Psoas muscle (tissue), 8 donors: ENCODE measurements around the gene BAHCC1. TPM values are rescaled to one million over a fixed set of nuclear protein-coding genes. Genes with fewer than 3 reads are reported as not detected.

Experiments used
- ATAC-seq, 4 donors: fragments of 200-7000 bp; cut with Tn5 transposase; one replicate each; pipeline ENCODE4 v1.9.1; 2020; ENCODE audit warnings: moderate library complexity in 3 of 4, mild to moderate bottlenecking in 2 of 4
- DNase-seq, 2 donors: peaks; one replicate each; pipeline ENCODE4 v3.0.0-alpha.2; 2020
- H3K27ac ChIP-seq: fragments of 200-600 bp; one replicate; pipeline ENCODE4 v1.8.0; 2022
- H3K27me3 ChIP-seq, 3 donors: fragments of 200-600 bp in 1 of 3; one replicate each; pipeline versions ENCODE4 v1.6.1 to v1.8.0; 2013 to 2022; ENCODE audit warnings: low read length in 2 of 3, mild to moderate bottlenecking in 2 of 3, moderate library complexity in 1 of 3; ENCODE audit not compliant: insufficient read depth in 3 of 3
- H3K36me3 ChIP-seq, 2 donors: fragments of 200-600 bp in 1 of 2; one replicate each; pipeline versions ENCODE4 v1.6.1 to v1.8.0; 2013 to 2022; ENCODE audit warnings: low read depth in 1 of 2, mild to moderate bottlenecking in 1 of 2, moderate library complexity in 1 of 2; ENCODE audit not compliant: insufficient read depth in 1 of 2
- H3K4me1 ChIP-seq: fragments of 200-600 bp; one replicate; pipeline ENCODE4 v1.8.0; 2022
- H3K4me3 ChIP-seq: fragments of 200-600 bp; one replicate; pipeline ENCODE4 v1.8.0; 2022; ENCODE audit warnings: mild to moderate bottlenecking
- H3K9me3 ChIP-seq: fragments of 200-600 bp; one replicate; pipeline ENCODE4 v1.8.0; 2022
- CTCF ChIP-seq: fragments of 200-600 bp; IDR thresholded peaks from one replicate; pipeline ENCODE4 v1.8.0; 2022; ENCODE audit warnings: antibody characterized with exemption
- WGBS, 3 donors: extraction: QIAGEN DNeasy Blood & Tissue Kit; methylation state at CpG; one replicate each; pipeline versions ENCODE4 v1.1.6 to v1.1.7; 2013; 5-methylcytosine and 5-hydroxymethylcytosine counted together
- intact Hi-C, 2 donors: fragments of 100-400 bp; cut with DNase I; formaldehyde crosslinking; loops; one replicate each; pipeline versions ENCODE4 v1.11.0 to v1.14.2; 2022
- polyA plus RNA-seq, 3 donors: library from polyadenylated mRNA; stranded (reverse); fragments of 200-250 nt; gene quantifications; one replicate each; pipeline ENCODE4 v1.2.3, GENCODE V29; 2013
- total RNA-seq, 4 donors: library from RNA; stranded (reverse); fragmentation: NEBNext Ultra II Directional in 2 of 4; extraction: Animal tissue kit (Norgen Biotek cat#: 25700) in 2 of 4; gene quantifications; one replicate each; pipeline versions ENCODE4 v1.2.1 to v1.2.4, GENCODE V29; 2021 to 2023
- donor health status: healthy with polysubstance abuse.
- donor health status: DM: no; HTN: no; CAD: no; lungs with moderate emphysema.
- donor health status: Bipolar disorder and iron deficiency.
- donor health status: healthy.
- donor health status: DM: yes; HTN: yes; CAD: no.
- donor health status: DM: no; HTN: no; CAD: no.
- donor health status: DM: no; HTN: no; CAD: no.
- donor health status: DM: yes; HTN: yes; CAD: no.

BAHCC1 gene
- total and polyA plus RNA-seq, 7 donors = 2.8 to 10.7 (median 6.6) TPM

- H3K9me3 ChIP-seq = no peaks in the 10 kb centered on the region
- no peak overlapping the region for H3K27ac ChIP-seq
- no peak for TF ChIP-seq CTCF
- ATAC-seq (no peak), DNase-seq (no peak)
- WGBS, 3 donors = 80 to 93% (median 90%) methylated on average over 3 to 5 of the region's 6 CpGs
- H3K27me3 ChIP-seq = no peaks in the 10 kb centered on the region
- no peaks in the 10 kb centered on the region for H3K4me1 ChIP-seq
- intact Hi-C loops = no loop called here
- H3K36me3 ChIP-seq = no peaks in the 10 kb centered on the region
- H3K4me3 ChIP-seq = no peak overlapping the region
These were observed 15.1 kb upstream of the BAHCC1 start for GRCh38 chr17:81380131-81380530.

- ATAC-seq (no peak), DNase-seq (peak in 1 of 2 donors; percentile 47)
- Histone ChIP-seq H3K9me3 (no peaks in the 10 kb centered on the region), H3K27ac (no peak overlapping the region), H3K27me3 (no peaks in the 10 kb centered on the region), H3K36me3 (no peaks in the 10 kb centered on the region), H3K4me1 (no peaks in the 10 kb centered on the region), H3K4me3 (no peak overlapping the region)
- intact Hi-C loops = no loop called here
- 67 to 76% (median 72%) methylated on average over 27 to 34 of the region's 34 CpGs for WGBS, 3 donors
- TF ChIP-seq CTCF = no peak
These were observed 14.4 kb upstream of the BAHCC1 start for GRCh38 chr17:81380666-81381518.

GRCh38 chr17:81381632-81382577 is 13.4 kb upstream of the BAHCC1 start:
- Histone ChIP-seq H3K4me3 (no peak overlapping the region), H3K27me3 (no peaks in the 10 kb centered on the region), H3K9me3 (no peaks in the 10 kb centered on the region), H3K27ac (no peak overlapping the region), H3K36me3 (no peaks in the 10 kb centered on the region), H3K4me1 (no peaks in the 10 kb centered on the region)
- intact Hi-C loops = no loop called here
- peak in 1 of 2 donors; percentile 48 for DNase-seq
- WGBS, 3 donors = 78 to 85% (median 83%) methylated on average over 35 to 37 of the region's 37 CpGs
- TF ChIP-seq CTCF = no peak
- no peak for ATAC-seq

- no peaks in the 10 kb centered on the region for H3K36me3 ChIP-seq
- no peaks in the 10 kb centered on the region for H3K27me3 ChIP-seq
- DNase-seq = peak in 1 of 2 donors; percentile 48
- peaks cover 3% of the 10 kb centered on the region for H3K4me1 ChIP-seq
- WGBS, 3 donors = 88 to 92% (median 90%) methylated on average over 6 of the region's 6 CpGs
- intact Hi-C loops = no loop called here
- no peak for TF ChIP-seq CTCF
- no peak overlapping the region for H3K27ac ChIP-seq
- no peaks in the 10 kb centered on the region for H3K9me3 ChIP-seq
- no peak for ATAC-seq
- no peak overlapping the region for H3K4me3 ChIP-seq
These were observed 12.4 kb upstream of the BAHCC1 start for GRCh38 chr17:81382851-81383250.
